HepG2 (cell line): Measurements from ENCODE around the gene MGST2.

Experiments
- KDM1A ChIP-seq: IDR thresholded peaks from 2 replicates; pipeline ENCODE4 v1.6.1; 2016; ENCODE audit warnings: missing compliant biosample characterization
- MLXIP ChIP-seq: sonication (generic); formaldehyde crosslinking; IDR thresholded peaks from 2 replicates; pipeline ENCODE4 v1.9.0; 2021; ENCODE audit warnings: missing genetic modification reagents, borderline replicate concordance
- POGZ ChIP-seq: sonication (generic); formaldehyde crosslinking; IDR thresholded peaks from 2 replicates; pipeline ENCODE4 v1.4.0; 2020; ENCODE audit warnings: mild to moderate bottlenecking, missing genetic modification reagents
- TAF1 ChIP-seq: sonication (generic); formaldehyde crosslinking; IDR thresholded peaks from 2 replicates; pipeline ENCODE4 v1.4.0; 2020; ENCODE audit warnings: missing genetic modification reagents

DNA sequence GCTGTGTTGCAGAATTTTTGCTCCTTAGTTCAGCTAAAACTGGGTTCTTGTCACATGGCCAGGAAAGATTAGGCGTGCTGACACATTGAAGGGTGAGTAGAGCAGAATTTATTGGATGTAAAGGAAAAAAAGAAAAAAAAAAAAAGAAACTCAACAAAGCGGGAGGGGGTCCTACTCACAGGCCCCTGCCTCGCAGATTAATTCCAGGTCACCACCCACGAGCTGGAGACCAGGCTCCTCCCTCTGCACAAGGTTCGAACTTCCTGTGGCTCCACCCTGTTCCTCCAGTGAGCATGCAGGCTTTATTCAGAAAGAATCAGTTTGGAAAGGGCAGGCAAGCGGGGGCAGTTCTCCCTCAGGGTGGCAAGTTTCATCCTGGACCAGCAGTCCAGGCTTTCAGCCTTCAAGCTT is 17.1 kb downstream of the MGST2 start:
- TF ChIP-seq TAF1 (CRISPR knock-in tag) (no peak), KDM1A (CRISPR knock-in tag) (no peak), POGZ (CRISPR knock-in tag) (no peak), MLXIP (no peak)
